ENCODE data around the gene TRAPPC2.
"Not testable (repeated sequence)": the region's sequence is repeated elsewhere in the genome, so short reads cannot be mapped to it uniquely, and the experiment has no call there.

The TRAPPC2 gene

DNA sequence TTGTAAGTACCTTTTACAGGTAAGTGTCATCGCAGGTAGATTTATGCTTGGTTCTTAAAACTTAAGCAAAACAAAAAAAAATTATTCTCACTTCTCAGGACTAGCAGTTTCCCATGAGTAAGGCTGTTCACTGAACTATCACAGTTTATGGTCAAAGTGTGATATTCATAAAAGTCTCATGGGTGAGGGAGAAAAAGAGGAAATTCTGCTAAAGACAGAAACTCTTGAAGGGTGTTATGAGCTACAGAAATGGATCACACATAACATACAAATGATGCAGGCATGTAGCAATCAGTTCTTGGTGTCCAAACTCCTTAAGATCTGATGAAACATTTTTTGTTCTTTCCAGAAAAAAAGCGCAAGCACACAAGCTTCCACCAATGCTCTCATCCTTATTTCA is 37.0 kb downstream of the TRAPPC2 start:
- no peak for FAIRE-seq

DNA sequence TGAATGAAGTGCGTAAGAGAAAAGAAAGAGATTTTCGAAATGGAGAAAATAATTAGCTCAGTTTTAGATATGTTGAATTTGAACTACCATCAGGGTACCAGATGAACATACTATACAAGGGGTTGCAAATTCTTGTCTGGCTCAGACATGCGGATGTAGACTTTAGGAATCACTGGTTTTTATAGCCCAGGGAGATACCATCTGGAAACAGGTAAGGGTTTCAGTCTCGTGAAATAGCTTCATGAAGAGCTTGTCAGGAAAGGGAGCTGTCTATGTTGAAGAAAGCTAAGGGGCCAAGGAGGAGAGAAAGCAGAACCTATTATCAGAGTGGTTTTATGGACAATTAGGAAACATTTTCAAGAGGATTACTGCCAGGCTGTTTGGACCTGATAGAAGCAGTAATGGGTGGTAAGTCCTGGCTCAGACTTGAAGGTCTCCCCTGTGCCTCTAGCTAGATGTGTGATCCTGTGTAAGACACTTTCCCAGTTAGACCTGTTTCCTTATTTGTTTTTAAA is 38.8 kb downstream of the TRAPPC2 start:
- no peak for FAIRE-seq

DNA sequence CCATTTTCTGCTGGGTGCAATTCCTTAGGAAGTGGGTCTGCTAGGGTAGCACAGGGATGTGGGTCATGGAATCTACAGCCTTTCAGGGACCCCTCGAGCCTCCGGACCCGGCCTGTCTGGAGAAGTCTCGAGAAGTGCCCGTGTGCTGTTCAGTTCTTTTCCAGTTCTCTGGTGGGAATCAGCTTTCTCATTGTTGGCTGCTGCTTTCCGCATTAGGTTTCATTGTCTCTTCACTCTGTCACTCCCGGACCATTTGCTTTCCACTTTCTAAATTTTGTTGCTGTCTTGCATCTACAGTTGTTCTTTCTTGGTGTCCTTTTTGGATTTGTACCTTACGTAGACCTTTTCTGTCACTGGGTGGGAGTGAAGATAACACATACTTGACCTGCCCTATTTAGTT is 39.4 kb downstream of the TRAPPC2 start:
- no peak for FAIRE-seq

DNA sequence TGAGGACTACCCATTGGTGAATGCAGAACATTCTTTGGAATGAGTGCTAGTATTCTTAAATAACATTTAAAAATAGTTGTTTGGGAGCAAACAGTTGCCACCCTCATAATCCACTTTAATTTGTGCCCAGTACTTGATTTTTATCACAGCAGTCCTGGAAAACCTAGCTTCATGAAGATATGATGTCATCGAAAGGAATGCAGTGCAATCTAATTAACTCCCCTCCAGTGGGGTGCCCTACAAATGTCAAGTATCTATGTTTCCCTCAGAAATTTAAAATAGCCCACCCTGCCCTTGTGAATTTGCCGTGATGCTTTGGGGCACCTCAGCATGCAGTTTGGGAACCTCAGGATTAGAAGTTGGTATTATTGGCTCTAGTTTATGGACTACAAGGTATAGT is 40.1 kb downstream of the TRAPPC2 start:
- FAIRE-seq: no peak

DNA sequence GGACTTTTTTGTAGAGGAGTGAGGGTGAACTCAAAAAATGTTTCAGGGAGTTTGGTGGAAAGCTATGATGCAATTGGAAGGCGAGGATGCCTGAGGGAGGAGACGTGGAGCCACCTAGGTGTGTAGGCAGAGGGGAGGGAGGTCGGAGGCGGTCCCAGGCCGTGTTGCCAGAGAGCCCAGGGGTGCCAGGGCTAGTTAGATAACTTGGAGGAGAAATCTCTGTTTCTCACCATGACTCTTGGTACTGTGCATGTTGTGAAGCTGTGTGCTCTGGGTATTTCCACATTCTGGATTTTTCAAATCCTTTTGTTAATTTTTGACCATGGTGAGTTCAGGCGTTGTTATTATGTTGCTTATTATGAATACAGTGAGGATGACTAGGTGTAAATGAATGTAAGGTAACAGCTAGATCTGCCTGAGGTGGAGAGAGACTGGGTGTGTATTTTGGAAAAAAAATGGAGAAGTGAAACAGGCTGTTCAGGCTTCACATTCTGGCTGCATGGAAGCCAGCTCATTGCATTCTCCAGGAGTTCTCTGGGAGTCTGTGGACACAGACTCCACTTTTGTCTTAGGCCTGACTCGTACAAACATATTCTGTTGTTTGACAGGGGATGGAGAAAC is 41.0 kb downstream of the TRAPPC2 start:
- no peak for FAIRE-seq

DNA sequence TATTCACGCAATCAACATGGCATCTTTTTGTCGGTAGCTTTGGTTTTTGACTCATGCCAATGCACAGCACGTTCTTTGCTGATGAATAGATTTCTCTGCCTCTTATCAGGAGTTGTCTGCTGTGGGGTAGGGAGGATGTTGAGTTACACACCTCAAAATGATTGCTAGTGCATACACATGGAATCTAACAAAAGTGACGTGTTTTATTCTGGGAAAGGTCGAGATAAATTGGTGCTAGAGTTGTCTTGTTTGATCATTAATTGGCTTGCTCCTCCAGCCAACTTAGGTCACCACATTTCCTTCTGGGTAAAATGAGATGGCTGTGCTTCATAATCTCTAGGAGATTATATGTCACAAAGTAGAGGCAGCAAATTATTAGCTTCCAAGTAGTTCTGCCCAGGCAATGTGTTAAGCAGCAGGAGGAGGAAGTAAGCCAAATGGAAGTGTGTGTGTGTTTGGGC is 41.6 kb downstream of the TRAPPC2 start:
- no peak for FAIRE-seq

DNA sequence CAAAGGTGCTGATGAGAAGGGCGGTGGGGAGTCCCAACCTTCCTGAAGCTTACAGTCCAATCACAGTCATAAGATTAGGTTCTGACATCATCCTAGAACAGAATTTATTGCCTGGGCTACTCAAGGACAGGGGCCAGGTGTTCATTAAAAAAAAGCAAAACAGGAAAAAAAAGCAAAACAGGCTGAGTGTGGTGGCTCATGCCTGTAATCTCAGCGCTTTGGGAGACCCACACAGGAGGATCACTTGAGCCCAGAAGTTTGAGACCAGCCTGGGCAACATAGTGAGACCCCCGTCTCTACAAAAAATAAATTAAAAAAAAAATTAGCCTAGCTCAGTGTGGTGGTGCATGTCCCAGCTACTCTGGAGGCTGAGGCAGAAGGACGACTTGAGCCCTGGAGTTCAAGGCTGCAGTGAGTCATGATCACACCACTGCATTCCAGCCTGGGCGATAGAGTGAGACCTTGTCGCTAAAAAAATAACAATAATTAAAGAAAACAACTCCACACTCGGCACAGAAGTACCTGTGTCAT is 42.5 kb downstream of the TRAPPC2 start:
- FAIRE-seq: no peak

DNA sequence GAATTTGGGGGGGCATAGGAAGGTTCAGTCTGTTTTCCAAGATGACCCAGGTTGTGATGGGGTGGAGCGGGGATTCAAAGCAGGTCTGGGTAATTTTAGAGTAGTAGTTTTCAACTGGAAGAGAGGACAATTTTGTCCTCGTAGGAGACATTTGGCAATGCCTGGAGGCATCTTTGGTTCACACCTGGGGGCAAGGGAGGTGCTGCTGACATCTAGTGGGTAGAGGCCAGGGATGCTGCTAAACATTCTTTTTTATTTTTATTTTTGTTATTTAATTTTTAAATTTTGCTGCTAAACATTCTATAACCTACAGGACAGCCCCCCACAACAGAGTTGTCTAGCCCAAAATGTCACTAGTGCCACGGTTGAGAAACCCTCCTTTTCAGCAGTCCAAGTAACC is 43.6 kb downstream of the TRAPPC2 start:
- FAIRE-seq: no peak

DNA sequence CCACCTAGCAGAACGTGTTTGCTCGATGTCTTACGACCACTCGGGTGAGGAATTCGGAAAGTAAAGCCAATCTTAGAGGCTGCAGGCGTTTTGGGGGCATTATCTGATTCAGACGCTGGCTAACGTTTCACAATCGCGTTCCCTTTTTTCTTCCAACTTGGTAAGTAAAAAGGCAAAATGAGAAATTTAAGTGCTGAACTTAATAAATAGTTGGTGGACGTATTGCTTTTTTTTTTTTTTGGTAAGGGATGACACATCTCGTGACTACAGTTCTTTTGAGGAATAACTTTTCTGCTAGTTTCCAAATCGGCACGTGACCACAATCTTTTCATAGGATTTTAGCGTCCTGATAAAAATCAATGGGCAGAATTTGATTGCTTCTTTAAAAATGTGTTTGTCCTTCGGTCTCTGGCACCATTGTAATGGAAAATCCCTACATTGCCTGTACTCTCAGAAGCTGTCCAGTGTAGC is 44.6 kb downstream of the TRAPPC2 start:
- FAIRE-seq: no peak

DNA sequence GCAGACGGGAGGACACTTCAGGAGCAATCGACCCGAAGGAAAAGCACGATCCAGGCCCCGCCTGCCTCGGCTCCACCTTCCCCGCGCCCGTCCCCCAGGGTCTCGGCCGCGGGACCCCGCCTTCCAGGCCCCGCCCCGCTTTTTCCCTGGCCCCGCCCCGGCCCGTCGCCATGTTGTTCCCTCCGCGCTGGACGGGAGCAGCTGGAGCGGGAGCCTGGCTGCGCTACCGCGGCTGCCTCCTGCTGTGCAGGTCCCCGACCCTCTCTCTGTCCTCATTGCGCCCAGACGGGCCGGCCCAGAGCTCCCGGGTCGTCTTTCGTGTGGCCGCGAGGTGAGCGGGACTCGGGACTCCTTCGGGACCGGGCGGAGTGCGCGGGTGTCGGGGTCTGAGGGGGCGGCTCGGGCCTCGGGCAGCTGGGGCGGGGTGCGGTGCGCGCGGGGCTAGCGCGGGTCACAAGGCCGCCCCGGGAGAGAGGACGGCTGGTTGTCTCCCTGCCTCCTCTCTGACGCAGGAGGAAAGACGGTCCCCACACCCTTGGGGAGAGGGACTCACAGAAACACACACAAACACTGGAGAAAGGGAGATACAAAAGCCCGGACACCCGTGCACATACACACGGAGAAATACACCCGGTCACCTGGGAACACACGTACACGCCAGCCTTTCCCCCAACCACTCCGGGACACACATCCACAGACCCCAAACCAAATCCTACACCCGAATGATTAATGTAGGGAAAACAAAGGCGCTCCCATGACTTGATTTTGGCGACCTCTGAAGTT is 45.3 kb downstream of the TRAPPC2 start, which contains the start of gene RAB9A:
TSS of gene RAB9A (plus strand) at position 171 of the 783 bp plus-strand sequence. CDS start 19,619 bp downstream, outside the sequence.
- peak; percentile 68 for FAIRE-seq

DNA sequence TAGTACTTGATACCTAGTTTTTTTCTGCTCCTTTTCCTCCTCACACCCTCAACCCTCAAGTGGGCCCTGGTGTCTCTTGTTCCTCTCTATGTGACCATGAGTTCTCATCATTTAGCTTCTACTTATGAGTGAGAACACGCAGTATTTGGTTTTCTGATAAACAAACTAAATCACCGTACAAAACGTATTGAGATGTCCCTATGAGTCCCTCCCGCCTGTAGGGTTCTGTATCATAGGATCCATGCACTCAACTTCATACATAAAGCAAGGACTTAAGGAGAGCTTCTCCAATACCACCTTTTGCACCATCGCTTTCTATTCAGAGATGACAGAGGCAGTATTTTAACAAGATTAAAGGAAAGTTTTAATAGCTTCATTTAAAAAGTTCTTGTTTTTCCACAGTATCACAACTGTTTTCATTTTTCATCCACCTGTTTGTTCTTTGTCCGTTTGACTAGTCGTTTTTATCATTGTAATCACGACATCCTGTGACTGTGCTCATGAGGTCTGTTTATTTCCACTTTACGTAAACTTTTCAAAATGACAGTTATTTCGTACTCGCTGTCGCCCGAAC is 45.9 kb downstream of the TRAPPC2 start:
- FAIRE-seq: no peak

DNA sequence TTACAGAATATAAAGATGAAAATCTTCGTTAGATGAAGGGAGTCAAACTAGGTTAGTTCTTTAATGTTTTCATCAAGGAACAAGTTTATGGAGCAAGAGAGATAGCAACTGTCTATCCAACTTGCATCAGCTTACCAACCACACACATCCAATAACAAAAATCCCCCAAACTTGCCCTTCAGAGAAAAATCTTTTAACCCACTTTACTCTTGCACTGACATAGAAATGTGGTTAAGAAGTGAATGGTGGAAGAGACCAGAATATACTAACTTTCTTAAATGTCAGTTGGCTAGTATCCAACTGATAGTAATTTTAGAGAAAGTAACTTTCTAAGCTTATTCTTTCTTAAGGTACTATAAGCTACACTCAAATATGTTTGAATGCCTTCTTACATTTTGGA is 47.2 kb downstream of the TRAPPC2 start:
- FAIRE-seq: no peak

DNA sequence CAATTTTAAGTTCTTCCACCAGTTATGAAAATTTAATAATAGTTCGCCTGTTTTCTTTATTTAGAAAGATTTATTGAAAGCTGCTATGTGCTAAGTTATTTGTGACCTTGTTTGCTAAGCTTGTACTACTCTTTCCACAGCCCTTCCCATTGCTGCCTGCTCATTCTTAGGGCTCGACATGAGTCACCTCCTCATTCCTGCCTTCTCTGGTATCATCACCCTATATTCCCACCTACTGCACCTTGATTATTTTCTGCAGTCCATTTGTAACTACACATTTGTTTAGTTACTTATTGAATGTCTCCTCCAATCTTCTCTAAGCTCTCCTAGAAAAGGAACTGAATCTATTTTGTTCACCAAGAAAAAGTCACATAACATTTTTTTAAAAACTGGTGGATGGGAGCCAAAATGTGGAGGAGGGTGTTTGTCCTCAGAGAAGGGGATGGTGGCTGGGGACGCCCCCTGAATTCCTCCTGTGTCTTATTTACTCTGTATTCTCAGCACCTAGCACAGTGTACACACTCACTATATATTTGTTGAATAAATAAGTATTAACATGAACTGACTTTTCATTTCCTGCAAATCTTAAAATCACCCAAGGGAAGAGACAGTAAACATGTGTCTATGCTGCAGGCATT is 49.2 kb downstream of the TRAPPC2 start:
- FAIRE-seq: no peak

DNA sequence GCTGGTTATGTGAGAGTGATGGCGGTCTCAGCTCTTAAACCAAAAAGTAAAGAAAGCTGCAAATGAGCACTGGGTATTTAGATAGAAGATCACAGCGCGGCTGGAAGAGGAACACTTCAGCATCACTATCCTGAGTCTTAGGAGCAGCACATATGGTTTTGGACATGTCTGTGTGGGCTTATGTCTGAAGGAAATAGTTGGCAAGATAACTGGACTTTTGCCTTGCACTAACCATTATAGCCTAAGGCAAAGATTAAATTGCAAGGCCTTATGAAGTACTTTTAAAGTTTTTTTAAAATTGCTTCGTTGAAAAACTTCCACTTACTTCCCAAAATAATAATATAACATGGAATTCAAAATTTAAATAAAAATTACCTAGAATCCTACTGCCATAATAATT is 50.1 kb downstream of the TRAPPC2 start:
- FAIRE-seq: no peak

DNA sequence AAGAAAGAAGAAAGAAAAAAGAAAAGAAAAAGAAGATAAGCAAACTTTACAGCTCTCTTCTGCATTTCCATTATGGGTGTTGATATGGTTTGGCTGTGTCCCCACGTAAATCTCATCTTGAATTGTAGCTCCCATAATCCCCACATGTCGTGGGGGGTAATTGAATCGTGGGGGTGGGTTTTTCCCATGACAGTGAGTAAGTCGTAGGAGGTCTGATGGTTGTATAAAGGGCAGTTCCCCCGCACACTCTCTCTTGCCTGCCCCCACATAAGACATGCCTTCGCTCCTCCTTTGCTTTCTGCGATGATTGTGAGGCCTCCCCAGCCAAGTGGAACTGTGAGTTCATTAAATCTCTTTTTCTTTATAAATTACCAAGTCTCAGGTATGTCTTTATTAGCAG is 52.8 kb downstream of the TRAPPC2 start:
- no peak for FAIRE-seq

DNA sequence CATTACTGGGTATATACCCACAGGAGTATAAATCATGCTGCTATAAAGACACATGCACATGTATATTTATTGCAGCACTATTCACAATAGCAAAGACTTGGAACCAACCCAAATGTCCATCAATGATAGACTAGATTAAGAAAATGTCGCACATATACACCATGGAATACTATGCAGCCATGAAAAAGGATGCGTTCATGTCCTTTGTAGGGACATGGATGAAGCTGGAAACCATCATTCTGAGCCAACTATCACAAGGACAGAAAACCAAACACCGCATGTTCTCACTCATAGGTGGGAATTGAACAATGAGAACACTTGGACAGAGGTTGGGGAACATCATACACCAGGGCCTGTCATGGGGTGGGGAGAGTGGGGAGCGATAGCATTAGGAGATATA is 54.7 kb downstream of the TRAPPC2 start:
- not testable (repeated sequence) for FAIRE-seq

DNA sequence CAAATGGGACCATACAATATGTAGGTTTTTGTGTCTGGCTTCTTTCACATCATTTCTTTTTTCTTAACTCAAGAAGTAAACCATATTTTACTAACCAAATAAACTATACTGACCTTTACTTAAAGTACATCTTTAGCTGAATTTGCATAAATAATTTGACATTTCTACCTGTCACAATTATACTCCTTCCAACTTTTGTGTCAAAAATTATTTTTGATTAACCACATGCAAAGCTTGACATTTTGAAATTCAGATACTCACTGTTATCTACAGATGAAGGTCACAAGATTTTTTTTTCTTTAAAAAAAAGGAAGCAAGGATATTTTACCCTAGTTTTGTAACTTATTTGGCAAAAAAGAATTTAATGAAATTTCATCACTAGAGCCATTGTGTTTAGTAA is 57.5 kb downstream of the TRAPPC2 start:
- FAIRE-seq: no peak

DNA sequence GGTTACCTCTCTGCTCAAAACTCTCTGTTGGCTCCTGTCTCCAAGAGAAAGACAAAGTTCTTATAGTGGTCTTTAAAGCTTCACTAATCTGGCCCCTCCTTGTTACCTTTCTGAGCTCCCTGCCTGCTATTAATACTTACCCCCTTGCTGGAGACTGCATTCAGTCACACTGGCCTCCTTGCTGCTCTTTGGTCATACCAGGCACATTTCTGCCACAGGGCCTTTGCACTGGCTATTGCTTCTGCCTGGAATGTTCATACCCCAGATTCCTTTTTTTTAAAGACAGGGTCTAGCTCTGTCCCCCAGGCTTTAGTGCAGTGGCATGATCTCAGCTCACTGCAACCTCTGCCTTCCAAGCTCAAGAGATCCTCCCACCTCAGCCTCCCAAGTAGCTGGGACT is 61.4 kb downstream of the TRAPPC2 start:
- FAIRE-seq: no peak

DNA sequence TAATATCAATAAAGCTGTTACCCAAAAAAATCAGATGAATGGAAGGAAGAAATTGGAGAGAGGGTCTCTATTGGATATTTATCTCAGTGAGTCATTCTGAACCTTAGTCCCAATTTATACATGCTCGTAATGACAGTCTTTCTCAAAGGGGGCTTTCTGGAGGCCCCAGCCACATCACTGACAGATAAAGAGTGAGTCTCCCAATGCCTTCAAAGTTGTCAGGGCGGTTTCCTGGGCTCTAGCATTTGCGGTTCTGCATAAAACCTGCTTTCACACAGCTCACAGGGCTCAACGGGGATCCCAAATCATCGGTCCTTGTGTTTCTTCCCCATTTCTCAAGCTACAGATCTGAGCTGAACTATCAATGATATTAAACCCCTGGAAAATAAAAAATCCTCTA is 64.2 kb downstream of the TRAPPC2 start:
- no peak for FAIRE-seq

DNA sequence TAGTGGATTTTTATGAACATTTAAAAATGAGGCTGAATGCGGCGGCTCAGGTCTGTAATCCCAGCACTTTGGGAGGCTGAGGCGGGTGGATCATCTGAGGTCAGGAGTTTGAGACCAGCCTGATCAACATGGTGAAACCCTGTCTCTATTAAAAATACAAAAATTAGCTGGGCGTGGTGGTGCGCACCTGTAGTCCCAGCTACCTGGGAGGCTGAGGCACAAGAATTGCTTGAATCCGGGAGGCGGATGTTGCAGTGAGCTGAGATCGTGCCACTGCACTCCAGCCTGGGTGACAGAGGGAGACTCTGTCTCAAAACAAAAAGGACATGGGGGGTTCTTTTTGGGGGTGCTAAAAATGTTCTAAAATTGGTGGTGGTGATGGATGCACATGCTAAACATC is 64.7 kb downstream of the TRAPPC2 start:
- not testable (repeated sequence) for FAIRE-seq

DNA sequence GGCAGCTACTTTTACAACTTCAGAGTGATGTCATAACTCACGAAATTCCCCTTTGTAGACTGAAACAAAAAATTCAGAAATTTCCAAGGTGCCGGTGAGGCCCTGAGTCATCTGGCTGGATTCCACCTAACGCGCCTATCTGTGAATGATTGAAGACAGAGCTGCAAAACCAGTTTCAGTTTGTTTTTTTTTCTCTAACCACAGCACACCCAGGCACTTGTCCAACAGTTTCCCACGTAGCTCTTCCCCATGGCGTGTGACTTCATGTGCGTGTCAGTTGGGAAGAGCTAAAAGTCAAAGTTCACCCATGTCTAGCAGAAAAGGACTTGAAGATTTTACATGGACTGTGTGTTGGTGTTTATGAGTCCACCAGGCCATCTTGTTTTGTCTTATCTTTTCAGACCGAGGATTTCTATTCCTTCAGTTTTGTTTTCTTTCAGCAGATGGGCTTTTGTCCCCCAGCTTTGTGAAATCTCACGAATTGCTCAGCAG is 65.1 kb downstream of the TRAPPC2 start:
- no peak for FAIRE-seq

DNA sequence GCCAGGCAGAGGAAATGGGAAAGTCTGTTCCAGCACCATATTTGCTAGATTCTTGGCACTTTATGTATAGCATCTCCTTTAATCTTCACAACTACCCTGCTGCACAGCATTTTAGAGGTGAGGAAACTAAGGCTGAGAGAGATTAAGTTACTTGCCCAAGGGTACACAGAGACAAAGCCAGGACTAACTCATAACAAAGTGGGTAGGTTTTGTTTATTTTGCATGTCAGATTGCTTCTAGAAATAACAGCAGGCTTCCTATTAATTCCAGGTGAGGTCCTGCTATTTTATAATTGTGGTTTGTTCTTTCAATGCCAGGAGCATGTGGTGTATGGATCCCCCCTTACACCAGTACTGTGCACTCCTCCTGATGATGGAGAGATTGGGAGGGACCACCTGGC is 66.5 kb downstream of the TRAPPC2 start:
- no peak for FAIRE-seq

DNA sequence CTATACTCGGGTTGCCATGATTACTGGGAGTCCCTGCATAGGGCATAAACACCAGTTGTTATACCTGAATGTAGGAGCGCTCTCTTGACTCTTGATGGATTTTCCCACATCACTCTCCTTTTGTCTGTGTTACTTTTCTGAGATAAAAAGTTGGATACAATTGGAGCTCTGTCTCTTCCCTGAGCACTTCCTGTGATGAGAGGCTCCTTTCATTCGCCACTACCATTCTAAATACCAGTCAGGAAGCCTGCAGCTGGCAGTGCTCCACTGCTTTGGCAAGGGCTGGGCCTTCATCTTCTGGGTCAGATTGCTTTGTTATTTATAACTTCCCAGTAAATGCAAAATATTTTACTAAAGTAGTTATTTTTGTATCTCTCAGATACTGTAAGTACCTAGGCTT is 67.6 kb downstream of the TRAPPC2 start:
- no peak for FAIRE-seq
